SK-N-SH treated with all-trans-retinoic acid at 6 μM for 48 hours (cell line): ENCODE results near the gene ATP10B.

Experiments used
- ARNTL ChIP-seq: fragments of 450-650 bp; formaldehyde crosslinking; IDR thresholded peaks from 2 replicates; pipeline ENCODE4 v1.5.0; 2020; ENCODE audit warnings: low read depth, mild to moderate bottlenecking, moderate library complexity, borderline replicate concordance
- OSR1 ChIP-seq: fragments of 250-450 bp; sonication (Bioruptor Pico); IDR thresholded peaks from 2 replicates; pipeline ENCODE4 v1.8.0; 2022; ENCODE audit warnings: moderate library complexity, mild to moderate bottlenecking, inconsistent platforms
- TF ChIP-seq, protein P1 (sequence below): fragments of 250-450 bp; sonication (Bioruptor Pico); IDR thresholded peaks from 2 replicates; pipeline ENCODE4 v1.5.1; 2020; ENCODE audit warnings: low read depth, mild to moderate bottlenecking, moderate library complexity

DNA sequence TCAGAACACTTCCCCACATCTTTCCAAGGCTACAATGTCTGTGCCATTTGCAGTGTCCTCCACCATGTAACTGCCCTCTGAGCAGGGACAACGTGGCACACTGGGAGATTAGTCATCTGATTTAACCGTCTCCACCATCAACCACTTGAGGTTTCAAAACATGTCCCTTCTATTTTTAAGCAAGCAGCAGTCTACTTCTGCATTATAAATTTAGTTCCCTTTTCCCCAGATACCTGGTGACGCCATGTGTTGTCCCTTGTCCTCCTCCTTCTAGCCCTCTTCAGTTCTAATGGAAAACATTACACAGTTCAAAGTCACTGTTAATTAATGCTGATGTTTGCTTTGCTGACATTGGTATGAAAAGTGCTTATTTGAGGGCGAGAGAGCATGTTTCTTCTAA, 52.8 kb downstream of the ATP10B start:
- TF ChIP-seq, protein P1, sequence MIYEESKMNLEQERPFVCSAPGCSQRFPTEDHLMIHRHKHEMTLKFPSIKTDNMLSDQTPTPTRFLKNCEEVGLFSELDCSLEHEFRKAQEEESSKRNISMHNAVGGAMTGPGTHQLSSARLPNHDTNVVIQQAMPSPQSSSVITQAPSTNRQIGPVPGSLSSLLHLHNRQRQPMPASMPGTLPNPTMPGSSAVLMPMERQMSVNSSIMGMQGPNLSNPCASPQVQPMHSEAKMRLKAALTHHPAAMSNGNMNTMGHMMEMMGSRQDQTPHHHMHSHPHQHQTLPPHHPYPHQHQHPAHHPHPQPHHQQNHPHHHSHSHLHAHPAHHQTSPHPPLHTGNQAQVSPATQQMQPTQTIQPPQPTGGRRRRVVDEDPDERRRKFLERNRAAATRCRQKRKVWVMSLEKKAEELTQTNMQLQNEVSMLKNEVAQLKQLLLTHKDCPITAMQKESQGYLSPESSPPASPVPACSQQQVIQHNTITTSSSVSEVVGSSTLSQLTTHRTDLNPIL (CRISPR knock-in tag) = no peak
- TF ChIP-seq ARNTL (no peak), OSR1 (CRISPR knock-in tag) (no peak)
